ENCODE measurements around the gene FXR1. TPM values are rescaled to one million over a fixed set of nuclear protein-coding genes. Genes with fewer than 3 reads are reported as not detected.

The FXR1 gene
- total RNA-seq, 4 donors from 2014 or later: 120 to 169 (median 130) TPM

- no peak for TF ChIP-seq CTCF (IDR thresholded peaks at IDR 0.05; ENCODE audit: low read depth)
Observed at GRCh38 chr3:181009225-181009624, 96.8 kb downstream of the FXR1 start.

GRCh38 chr3:181017690-181018089 is 105.2 kb downstream of the FXR1 start:
- TF ChIP-seq CTCF (IDR thresholded peaks at IDR 0.05; ENCODE audit: low read depth): no peak

- no peak for TF ChIP-seq CTCF (IDR thresholded peaks at IDR 0.05; ENCODE audit: low read depth)
Observed at GRCh38 chr3:181025204-181025603, 112.7 kb downstream of the FXR1 start.

- no peak for TF ChIP-seq CTCF (IDR thresholded peaks at IDR 0.05; ENCODE audit: low read depth)
Observed at GRCh38 chr3:181030948-181031347, 118.5 kb downstream of the FXR1 start.

Other genes starting within 250 kb of the FXR1 start
- 1 to 10 TPM in 2 of 4 donors, under 1 TPM in 2; 0.22 to 1.5 (median 0.67) TPM for gene CCDC39, start 233.2 kb upstream of the FXR1 start, total RNA-seq
- gene DNAJC19, start 77.1 kb downstream of the FXR1 start, total RNA-seq: 10 to 100 TPM; 31.6 to 44.0 (median 38.6) TPM